HepG2 (cell line): ENCODE measurements around the gene CTRL. TPM values are rescaled to one million over a fixed set of nuclear protein-coding genes. Genes with fewer than 3 reads are reported as not detected.

Source experiments
- AGO2 ChIP-seq: fragments of 200-400 bp; formaldehyde crosslinking; optimal IDR thresholded peaks from 2 replicates; pipeline ENCODE3; 2017; ENCODE audit warnings: mild to moderate bottlenecking, low read depth, low read length, moderate library complexity
- ARNTL ChIP-seq: sonication (generic); formaldehyde crosslinking; IDR thresholded peaks from 2 replicates; pipeline ENCODE4 v1.4.0; 2020; ENCODE audit warnings: mild to moderate bottlenecking, missing genetic modification reagents
- ATF7-NPFF ChIP-seq: sonication (generic); formaldehyde crosslinking; IDR thresholded peaks from 2 replicates; pipeline ENCODE4 v1.8.1; 2023; ENCODE audit warnings: mild to moderate bottlenecking, low read depth, missing genetic modification reagents, moderate library complexity
- HNF1A ChIP-seq, 2 experiments: sonication (generic) in 1 of 2; formaldehyde crosslinking in 1 of 2; IDR thresholded peaks; 2 replicates each; pipeline versions ENCODE4 v1.4.0 to v1.6.1; 2016 to 2020; ENCODE audit warnings: borderline replicate concordance in 1 of 2, low read depth in 1 of 2, mild to moderate bottlenecking in 1 of 2, missing genetic modification reagents in 1 of 2
- ISX ChIP-seq: sonication (generic); formaldehyde crosslinking; conservative IDR thresholded peaks from 2 replicates; pipeline ENCODE4 v1.5.0; 2020; ENCODE audit warnings: missing genetic modification reagents
- PAWR ChIP-seq: sonication (generic); formaldehyde crosslinking; IDR thresholded peaks from 2 replicates; pipeline ENCODE4 v1.4.0; 2020; ENCODE audit warnings: missing genetic modification reagents, mild to moderate bottlenecking, borderline replicate concordance
- SETDB1 ChIP-seq: sonication (generic); formaldehyde crosslinking; IDR thresholded peaks from 2 replicates; pipeline ENCODE4 v1.5.1; 2020; ENCODE audit warnings: missing genetic modification reagents, mild to moderate bottlenecking, borderline replicate concordance
- TAF15 ChIP-seq: fragments of 200-400 bp; formaldehyde crosslinking; IDR thresholded peaks from one replicate; pipeline ENCODE4 v1.6.1; 2018; ENCODE audit warnings: mild to moderate bottlenecking, low read depth, low read length; ENCODE audit not compliant: poor library complexity, severe bottlenecking
- ZKSCAN5 ChIP-seq: sonication (generic); formaldehyde crosslinking; IDR thresholded peaks from 2 replicates; pipeline ENCODE4 v1.5.1; 2020; ENCODE audit warnings: mild to moderate bottlenecking, missing genetic modification reagents
- ZNF180 ChIP-seq: sonication (generic); formaldehyde crosslinking; IDR thresholded peaks from 2 replicates; pipeline ENCODE4 v1.4.0; 2020; ENCODE audit warnings: low read depth, missing genetic modification reagents, borderline replicate concordance
- ZSCAN29 ChIP-seq: sonication (generic); formaldehyde crosslinking; conservative IDR thresholded peaks from 2 replicates; pipeline ENCODE4 v1.4.0; 2020; ENCODE audit warnings: mild to moderate bottlenecking, missing genetic modification reagents
- polyA plus RNA-seq, 8 experiments: library from polyadenylated mRNA; depleted of rRNA in 3 of 8; stranded (reverse) in 7 of 8; unstranded in 1 of 8; fragments of >200 nt; fragmentation: Illumina TruSeq in 4 of 8; extraction: Trizol in 4 of 8; gene quantifications; 2 replicates each; pipeline versions ENCODE4 v1.2.1 to v1.2.3, GENCODE V29; 2011 to 2016; ENCODE audit warnings: low read depth in 4 of 8, missing spikeins in 1 of 8, mixed read lengths in 1 of 8; ENCODE audit not compliant: insufficient read depth in 1 of 8
- total RNA-seq, 5 experiments: library from RNA; depleted of rRNA; stranded (reverse); fragments of >200 nt; fragmentation: Illumina TruSeq; extraction: Trizol; gene quantifications; 2 replicates each; pipeline ENCODE4 v1.2.3, GENCODE V29; 2016; ENCODE audit warnings: low read depth in 1 of 5
- TF ChIP-seq, protein P1 (sequence below): sonication (generic); formaldehyde crosslinking; IDR thresholded peaks from 2 replicates; pipeline ENCODE4 v1.4.0; 2020; ENCODE audit warnings: missing genetic modification reagents
- TF ChIP-seq, protein P2 (sequence below): sonication (generic); formaldehyde crosslinking; IDR thresholded peaks from 2 replicates; pipeline ENCODE4 v1.5.0; 2020; ENCODE audit warnings: mild to moderate bottlenecking, missing genetic modification reagents, borderline replicate concordance
- TF ChIP-seq, protein P3 (sequence below): IDR thresholded peaks from 2 replicates; pipeline ENCODE4 v1.4.0; 2020; ENCODE audit warnings: mild to moderate bottlenecking, missing genetic modification reagents

The CTRL gene
- total and polyA plus RNA-seq, 2 of the 13 experiments (the other 11 are each of a cell fraction or from before 2014, with no cell fraction given), result 1.9 to 2.7 TPM

GRCh38 chr16:67935402-67936123 lies 3.9 kb upstream of the CTRL start (continued):
- no peak for TF ChIP-seq HNF1A (IDR thresholded peaks at IDR 0.05; ENCODE audit: low read depth)
- peak; percentile 81; the same call in 1 of the 2 replicates for TF ChIP-seq HNF1A (CRISPR knock-in tag; IDR thresholded peaks at IDR 0.05; ENCODE audit: borderline replicate concordance)
- no peak; the same call in 1 of the 2 replicates for TF ChIP-seq ISX (CRISPR knock-in tag)
- peak; percentile 83 for TF ChIP-seq ATF7-NPFF (CRISPR knock-in tag)
- 0 out of 2 replicates have a peak, but pooled peaks have one; percentile 17 for TF ChIP-seq ZKSCAN5
- peak; percentile 90 for TF ChIP-seq TAF15
- peak; percentile 65; the same call in 1 of the 2 replicates for TF ChIP-seq ARNTL (CRISPR knock-in tag)
- TF ChIP-seq, protein P1, sequence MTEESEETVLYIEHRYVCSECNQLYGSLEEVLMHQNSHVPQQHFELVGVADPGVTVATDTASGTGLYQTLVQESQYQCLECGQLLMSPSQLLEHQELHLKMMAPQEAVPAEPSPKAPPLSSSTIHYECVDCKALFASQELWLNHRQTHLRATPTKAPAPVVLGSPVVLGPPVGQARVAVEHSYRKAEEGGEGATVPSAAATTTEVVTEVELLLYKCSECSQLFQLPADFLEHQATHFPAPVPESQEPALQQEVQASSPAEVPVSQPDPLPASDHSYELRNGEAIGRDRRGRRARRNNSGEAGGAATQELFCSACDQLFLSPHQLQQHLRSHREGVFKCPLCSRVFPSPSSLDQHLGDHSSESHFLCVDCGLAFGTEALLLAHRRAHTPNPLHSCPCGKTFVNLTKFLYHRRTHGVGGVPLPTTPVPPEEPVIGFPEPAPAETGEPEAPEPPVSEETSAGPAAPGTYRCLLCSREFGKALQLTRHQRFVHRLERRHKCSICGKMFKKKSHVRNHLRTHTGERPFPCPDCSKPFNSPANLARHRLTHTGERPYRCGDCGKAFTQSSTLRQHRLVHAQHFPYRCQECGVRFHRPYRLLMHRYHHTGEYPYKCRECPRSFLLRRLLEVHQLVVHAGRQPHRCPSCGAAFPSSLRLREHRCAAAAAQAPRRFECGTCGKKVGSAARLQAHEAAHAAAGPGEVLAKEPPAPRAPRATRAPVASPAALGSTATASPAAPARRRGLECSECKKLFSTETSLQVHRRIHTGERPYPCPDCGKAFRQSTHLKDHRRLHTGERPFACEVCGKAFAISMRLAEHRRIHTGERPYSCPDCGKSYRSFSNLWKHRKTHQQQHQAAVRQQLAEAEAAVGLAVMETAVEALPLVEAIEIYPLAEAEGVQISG, result peak; percentile 79
- peak; percentile 99 for TF ChIP-seq ZSCAN29 (CRISPR knock-in tag)
- TF ChIP-seq ZNF180, result 0 out of 2 replicates have a peak, but pooled peaks have one; percentile 87
- no peak for TF ChIP-seq SETDB1 (CRISPR knock-in tag)
- peak; percentile 98 for TF ChIP-seq AGO2
- TF ChIP-seq, protein P2, sequence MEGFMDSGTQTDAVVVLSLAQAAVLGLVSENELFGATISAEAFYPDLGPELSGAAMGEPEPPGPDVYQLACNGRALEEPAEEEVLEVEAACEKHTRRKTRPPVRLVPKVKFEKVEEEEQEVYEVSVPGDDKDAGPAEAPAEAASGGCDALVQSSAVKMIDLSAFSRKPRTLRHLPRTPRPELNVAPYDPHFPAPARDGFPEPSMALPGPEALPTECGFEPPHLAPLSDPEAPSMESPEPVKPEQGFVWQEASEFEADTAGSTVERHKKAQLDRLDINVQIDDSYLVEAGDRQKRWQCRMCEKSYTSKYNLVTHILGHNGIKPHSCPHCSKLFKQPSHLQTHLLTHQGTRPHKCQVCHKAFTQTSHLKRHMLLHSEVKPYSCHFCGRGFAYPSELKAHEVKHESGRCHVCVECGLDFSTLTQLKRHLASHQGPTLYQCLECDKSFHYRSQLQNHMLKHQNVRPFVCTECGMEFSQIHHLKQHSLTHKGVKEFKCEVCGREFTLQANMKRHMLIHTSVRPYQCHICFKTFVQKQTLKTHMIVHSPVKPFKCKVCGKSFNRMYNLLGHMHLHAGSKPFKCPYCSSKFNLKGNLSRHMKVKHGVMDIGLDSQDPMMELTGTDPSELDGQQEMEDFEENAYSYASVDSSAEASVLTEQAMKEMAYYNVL (CRISPR knock-in tag), result no peak
- TF ChIP-seq, protein P3, sequence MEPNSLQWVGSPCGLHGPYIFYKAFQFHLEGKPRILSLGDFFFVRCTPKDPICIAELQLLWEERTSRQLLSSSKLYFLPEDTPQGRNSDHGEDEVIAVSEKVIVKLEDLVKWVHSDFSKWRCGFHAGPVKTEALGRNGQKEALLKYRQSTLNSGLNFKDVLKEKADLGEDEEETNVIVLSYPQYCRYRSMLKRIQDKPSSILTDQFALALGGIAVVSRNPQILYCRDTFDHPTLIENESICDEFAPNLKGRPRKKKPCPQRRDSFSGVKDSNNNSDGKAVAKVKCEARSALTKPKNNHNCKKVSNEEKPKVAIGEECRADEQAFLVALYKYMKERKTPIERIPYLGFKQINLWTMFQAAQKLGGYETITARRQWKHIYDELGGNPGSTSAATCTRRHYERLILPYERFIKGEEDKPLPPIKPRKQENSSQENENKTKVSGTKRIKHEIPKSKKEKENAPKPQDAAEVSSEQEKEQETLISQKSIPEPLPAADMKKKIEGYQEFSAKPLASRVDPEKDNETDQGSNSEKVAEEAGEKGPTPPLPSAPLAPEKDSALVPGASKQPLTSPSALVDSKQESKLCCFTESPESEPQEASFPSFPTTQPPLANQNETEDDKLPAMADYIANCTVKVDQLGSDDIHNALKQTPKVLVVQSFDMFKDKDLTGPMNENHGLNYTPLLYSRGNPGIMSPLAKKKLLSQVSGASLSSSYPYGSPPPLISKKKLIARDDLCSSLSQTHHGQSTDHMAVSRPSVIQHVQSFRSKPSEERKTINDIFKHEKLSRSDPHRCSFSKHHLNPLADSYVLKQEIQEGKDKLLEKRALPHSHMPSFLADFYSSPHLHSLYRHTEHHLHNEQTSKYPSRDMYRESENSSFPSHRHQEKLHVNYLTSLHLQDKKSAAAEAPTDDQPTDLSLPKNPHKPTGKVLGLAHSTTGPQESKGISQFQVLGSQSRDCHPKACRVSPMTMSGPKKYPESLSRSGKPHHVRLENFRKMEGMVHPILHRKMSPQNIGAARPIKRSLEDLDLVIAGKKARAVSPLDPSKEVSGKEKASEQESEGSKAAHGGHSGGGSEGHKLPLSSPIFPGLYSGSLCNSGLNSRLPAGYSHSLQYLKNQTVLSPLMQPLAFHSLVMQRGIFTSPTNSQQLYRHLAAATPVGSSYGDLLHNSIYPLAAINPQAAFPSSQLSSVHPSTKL (CRISPR knock-in tag), result no peak
- 0 out of 2 replicates have a peak, but pooled peaks have one; percentile 10 for TF ChIP-seq PAWR (CRISPR knock-in tag)
